ENCODE measurements around the gene MRPL54.

MRPL54 gene

DNA sequence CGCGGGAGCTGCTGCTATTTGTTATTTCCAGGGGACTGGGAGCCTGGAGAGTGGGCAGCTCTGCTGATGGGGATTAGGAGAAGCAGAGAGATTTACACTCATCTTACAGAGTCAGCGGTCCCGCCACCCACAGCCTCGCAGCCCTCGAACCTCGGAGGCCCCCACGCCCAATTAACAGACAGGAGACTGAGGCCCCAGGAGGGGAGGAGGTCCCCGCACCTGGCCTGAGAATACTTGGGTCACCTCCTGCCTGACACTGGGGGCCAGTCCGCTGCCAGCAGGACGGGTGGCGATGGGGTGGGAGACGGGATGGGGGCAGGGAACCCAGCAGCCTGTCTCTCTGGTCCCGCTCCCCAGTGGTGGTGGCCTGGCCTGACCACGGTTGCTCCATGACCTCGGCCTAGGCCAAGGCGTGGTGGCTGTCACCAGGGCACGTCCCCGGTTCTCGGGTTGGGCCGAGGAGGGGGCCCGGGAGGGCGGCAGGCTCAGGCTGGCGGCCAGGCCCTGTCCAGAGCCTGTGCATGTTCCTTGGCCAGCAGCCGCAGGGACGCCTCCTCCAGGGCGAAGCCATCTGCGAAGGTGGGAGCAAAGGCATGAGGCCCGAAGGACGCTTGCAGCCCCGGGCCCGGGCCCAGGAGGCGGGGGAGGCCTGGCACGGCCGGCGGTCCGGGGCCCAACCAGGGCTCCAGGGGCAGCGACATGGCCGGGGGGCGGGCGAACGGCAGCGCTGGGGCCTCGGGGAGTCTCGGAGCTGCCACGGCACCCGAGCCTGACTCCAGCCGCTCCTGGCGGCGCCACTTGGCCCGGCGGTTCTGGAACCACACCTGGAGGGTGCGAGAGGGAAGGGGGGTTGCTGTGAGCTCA lies 7.9 kb downstream of the MRPL54 start:
- DNase-seq = no peak

DNA sequence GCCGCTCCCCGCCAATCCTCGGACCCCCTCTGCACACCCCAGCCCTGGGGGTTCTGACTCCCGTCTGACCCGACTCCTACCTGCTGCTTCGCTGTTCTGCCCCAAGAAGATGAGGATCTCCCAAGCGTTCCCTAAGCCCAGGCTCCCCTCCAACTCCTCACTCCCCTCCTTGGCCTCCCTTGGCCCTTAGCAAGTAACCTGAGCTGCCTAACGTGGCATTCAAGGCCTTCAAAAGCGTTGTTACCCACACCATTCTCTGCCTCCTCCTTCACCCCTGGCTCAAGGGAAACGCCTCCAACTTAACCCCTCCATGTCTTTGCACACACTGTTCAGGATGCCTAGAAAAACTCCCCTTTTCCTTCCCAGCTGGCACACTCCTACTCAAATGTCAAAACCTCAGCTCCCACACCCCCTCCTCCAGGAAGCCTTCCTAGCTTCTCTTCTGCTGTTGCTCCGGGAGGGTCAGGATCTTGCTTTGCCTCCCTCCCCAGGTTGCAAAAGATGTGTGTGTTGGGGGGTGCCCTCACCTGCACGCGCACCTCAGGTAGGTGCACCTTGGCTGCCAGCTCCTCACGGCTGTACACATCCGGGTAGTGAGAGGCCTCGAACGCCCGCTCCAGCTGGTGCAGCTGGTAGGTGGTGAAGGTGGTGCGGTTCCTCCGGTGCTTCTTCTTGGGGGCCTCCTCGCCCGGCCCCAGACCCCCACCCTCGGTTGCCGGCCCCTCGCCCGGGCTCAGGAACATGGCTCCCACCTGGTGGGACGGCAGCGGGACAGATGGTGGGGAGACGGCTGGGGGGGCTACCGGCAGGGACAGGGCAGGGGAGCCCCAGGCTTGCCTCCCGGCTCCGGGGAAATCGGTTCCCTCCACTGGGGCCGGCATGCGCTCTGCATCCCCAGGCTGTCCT lies 8.8 kb downstream of the MRPL54 start:
- DNase-seq = no peak

DNA sequence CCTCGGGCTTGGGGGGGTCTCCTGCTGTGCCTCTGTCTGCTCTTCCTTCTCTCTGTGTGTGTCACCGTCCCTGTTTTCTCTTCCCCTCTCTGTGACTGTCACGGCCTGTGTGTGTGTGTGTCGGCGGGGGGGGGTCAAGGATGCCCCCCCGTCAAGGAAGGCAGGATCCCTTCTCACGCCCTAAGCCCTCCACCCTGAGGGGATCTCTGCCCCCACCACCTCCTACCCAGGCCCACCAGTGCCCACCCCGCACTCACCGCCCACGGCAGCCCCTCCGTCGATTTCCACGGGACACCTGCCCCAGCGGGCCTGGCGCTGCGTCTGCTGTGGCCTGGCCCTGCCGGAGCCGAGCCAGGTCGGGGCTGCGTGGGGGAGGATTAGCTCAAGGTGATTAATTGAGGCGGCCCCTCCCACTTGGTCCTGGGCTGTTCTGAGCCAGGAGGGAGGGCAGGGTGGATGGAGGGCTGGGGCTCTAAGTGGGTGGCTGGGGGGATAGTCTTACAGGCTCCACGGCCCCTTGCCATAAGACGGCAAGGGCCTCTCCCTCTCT lies 9.5 kb downstream of the MRPL54 start, which contains the start of gene RAX2:
Gene RAX2 (minus strand): TSS at position 323 of the 550 bp plus-strand sequence. CDS start 486 bp downstream, outside the sequence.
- no peak for DNase-seq

DNA sequence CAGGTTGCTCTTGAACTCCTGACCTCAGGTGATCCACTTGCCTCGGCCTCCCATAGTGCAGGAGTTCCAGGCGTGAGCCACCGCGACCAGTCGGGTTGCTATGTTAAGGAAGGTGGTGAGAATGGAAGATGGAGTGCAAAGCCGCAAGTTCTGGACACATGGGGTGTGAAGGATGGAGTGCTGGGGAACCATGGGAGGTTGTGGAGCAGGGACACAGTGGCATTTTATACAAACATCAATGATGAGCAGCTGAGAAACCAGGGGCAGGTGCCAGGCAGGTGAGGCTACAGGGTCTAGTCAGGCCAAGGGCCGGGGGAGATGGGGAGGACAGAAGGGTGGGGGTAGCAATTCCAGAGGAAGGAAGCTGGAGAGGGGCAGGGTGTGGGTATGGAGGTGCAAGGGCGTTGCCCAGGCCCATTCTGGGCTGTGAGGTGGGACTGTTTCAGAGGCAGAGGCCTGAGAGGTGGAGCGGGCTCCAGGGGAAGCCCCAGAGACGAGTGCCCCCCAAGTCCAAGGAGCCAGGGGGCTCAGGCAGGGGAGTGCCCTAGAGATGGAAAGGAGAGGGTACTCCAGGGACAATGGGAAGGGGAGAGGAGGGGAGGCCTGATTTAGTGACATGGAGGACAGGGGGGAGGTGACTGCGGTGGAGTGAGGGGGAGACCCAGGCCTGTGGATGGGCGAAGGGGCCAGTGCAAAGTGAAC lies 11.5 kb downstream of the MRPL54 start:
- DNase-seq = no peak

DNA sequence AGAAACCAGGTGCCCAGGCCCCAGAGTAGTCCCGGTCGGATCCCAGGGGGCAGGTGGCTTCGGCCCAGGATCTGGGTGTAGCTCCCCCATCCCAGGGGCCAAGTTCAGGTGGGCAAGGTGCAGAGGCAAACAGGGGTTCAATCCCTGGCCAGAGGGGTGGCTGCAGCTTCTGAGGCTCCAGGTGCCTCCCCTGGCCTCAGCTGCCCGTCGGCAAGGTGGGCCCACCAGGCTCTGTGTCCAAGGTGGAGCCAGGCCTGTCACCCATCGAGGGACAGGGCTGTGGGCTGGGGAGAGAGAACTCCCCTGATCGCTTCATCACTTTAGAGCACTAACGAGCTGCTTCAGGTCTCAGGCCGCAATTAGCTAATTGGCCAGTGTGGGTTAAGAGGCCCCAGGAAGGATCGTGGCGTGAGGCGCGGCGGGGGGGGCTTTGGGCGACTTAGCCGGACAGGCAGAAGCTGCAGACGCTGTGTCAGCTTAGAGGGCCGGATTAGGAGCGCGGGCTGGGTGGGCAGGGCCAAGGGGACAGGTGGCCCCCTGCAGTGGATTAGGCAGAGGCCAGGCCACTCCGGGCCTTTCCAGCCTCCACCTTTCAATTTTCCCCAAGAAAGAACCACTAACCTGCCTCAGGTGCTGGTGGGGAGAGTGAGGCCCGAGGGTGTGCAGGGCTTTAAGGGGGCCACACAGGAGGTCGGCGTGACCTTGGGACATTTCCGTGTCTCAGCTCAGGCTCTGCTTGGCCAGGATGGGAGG lies 12.3 kb downstream of the MRPL54 start:
- DNase-seq = no peak

DNA sequence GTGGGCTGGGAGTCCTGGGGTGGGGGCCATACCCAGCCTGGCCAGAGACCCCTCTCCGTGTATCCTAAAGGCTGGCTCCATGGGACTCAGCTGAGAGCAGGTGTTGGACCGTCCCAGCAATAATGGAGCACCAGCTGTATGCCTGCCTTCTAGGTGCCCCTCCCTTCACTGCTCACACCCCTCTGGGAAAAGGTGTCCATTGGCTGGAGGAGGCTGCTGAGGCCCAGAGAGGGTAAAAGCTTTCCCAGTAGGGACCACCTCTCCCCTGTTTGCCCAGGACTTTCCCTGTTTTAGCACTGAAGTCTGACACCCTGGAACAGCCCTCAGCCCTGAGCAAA lies 12.9 kb downstream of the MRPL54 start:
- no peak for DNase-seq

DNA sequence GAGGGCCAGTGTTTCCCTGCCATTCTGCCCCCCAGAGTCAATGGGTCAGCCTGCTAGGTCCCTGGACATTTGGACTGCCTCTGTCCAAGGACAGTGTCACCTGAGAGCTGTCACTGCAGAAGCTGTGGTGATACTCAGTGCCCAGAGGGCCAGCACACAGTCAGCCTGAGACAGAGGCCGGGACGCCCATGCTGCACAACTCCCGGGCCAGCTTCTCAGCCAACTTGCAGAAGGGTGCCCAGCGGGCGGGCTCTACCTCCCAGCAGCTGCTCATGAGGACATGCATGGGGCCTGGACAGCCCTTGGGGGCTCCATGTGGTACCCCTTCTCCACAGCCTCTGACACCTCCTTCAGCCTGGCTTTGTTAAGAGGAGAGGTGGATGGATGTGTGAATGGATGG lies 13.3 kb downstream of the MRPL54 start:
- DNase-seq = no peak

DNA sequence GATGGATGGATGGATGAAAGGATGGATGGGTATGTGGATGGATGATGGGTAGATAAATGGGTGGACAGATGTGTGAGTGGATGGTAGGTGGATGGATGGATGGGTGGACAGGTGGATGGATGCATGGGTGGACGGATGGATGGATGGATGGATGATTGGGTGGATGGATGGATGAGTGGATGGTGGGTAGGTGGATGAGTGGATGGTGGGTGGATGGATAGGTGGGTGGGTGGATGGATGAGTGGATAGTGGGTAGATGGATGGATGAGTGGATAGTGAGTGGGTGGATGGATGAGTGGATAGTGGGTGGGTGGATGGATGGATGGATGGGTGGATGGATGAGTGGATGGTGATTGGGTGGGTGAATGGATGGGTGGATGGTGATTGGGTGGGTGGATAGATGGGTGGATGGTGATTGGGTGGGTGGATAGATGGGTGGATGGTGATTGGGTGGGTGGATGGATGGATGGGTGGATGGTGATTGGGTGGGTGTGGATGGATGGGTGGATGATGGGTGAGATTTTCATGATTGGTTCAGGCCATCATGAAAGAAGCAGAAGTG lies 14.1 kb downstream of the MRPL54 start:
- DNase-seq = no peak

DNA sequence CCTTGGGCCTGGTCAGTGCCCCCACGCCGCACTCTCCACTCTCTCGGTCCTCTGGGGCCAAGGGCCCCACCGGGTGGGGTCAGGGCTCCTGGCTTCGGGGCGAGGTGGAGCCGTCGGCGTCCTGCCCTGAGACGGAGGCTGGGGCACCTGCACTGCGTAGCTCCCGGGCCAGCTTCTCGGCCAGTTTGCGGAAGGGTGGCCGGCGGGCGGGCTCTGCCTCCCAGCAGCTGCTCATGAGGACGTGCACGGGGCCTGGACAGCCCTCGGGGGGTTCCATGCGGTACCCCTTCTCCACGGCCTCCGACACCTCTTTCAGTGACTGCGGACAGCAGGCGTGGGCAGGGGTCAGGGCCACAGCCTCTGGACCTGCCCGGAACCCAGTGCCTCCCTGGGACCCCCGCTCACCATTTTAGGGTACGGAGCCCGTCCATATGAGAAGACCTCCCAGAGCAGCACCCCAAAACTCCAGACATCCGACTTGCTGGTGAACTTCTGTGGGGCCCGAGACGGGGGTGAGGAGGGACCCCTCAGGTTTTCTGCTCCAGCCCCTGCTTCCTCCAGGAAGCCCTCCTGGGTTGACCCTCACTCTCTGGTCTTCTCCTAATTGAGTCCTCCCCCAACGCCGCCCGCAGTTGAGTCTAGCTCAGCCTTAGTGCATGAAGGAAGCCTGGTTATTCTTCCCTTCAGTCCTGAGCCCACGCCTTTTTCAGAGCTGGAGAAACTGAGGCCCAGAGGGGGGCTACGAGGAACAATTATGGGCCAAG lies 15.8 kb downstream of the MRPL54 start:
- no peak for DNase-seq

DNA sequence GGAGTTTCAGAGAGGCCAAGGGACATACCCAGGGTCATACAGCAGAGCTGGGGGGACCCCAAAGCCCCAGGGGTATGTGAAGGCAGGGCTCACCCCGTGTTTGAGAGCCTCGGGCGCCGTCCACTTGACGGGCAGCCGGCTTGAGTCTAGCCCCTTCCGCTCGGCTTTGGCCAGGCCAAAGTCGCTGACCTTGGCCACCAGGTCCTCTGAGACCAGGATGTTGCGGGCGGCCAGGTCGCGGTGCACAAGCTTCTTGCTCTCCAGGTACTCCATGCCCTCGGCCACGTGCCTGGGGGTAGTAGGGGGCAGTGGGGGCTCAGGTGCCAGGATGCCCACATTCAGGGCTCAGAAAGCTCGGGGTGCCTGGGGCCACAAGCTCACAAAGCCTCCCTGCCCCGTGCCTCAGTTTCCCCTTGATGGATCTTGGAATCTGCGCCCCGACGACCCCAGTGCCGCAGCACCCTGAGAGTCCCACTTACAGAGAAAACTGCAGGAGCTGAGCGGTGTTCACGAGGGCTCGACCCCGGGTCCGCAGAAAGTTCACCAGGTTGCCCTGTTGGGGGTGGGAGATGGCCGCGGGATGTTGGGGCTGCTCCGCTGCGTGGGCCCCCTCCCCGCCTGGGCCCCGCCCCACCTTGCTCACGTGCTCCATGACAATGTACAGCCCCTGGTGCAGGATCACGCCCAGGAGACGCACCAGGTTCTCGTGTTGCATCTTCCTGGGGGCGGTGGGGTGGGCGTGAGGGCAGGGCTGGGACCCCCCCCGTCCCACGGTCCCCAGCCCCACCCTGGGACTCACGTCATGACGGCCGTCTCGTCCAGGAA lies 16.6 kb downstream of the MRPL54 start:
- DNase-seq = no peak

DNA sequence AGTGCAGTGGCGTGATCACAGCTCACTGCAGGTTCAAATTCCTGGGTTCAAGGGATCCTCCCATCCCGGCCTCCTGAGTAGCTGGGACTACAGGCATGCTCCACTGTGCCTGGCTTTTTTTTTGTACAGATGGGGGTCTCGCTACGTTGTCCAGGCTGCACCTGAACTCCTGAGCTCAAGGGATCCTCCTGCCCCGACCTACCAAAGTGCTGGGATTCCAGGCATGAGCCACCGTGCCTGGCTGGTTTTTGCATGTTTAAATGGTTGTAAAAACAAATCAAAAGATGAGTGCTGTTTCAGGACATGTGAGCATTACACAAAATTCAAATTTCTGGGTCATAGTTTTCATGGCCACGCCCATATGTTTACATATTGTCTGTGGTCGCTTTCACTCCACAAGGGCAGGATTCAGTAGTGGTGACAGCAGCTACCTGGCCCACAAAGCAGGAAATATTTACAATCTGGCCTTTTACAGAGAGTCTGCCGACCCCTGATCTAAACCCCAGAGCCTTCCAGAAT lies 18.4 kb downstream of the MRPL54 start:
- no peak for DNase-seq

DNA sequence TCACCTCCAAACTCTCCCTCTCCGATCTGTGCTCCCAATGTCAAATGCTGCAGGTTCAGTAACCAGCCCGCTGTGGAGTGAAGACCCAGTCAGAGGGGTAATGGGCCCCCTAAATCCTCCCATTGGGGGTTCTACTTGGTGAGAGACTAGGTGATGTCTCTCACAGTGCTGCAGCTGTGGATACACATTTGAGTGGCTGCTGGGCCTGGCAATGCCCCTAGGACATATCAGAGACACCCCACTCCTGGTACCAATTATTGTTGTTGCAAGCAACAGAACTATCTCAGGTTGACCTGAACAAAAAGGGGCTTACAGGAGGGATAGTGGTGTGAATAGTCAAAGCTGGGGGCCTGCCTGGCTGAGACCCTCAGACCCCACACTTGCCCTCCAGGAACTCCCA lies 19.1 kb downstream of the MRPL54 start:
- DNase-seq = no peak

DNA sequence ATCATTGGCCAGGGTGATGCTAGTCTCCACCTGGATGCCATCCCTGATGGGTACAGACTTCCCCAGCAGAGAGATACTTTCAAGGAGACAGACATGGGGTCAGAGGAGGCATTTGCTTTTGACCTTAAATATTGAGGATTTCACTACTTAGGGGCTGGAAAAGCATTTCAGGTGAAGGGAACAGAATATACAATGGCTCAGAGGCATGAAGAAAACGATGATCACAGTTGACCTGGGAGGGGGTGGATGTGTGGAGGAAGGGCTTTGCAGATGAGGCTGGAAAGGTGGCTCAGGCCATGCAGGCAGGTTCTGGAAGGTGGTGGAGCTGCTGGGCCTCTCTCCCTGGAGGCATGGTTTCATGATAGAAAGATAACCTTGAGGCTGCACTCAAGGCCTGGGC lies 19.8 kb downstream of the MRPL54 start:
- no peak for DNase-seq

DNA sequence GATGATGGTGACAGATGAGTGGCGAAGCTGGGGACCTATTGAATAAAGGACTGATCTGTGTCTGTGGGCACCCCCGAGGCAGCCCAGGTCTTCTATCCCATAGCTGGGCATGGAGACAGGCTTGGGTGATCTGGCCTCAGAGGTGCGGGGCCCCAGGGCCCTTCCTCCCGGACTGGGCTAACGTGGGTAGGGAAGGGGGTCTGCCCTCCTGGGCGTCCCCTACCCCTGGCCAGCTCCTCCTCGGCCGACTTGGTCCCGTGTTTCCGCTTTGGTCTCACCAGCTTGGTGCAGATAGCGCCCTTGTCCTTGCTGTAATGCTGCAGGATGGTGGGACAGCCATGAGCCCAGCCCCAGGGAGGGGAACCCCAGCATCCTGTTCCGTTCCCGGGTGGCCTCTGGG lies 20.4 kb downstream of the MRPL54 start:
- DNase-seq = no peak

DNA sequence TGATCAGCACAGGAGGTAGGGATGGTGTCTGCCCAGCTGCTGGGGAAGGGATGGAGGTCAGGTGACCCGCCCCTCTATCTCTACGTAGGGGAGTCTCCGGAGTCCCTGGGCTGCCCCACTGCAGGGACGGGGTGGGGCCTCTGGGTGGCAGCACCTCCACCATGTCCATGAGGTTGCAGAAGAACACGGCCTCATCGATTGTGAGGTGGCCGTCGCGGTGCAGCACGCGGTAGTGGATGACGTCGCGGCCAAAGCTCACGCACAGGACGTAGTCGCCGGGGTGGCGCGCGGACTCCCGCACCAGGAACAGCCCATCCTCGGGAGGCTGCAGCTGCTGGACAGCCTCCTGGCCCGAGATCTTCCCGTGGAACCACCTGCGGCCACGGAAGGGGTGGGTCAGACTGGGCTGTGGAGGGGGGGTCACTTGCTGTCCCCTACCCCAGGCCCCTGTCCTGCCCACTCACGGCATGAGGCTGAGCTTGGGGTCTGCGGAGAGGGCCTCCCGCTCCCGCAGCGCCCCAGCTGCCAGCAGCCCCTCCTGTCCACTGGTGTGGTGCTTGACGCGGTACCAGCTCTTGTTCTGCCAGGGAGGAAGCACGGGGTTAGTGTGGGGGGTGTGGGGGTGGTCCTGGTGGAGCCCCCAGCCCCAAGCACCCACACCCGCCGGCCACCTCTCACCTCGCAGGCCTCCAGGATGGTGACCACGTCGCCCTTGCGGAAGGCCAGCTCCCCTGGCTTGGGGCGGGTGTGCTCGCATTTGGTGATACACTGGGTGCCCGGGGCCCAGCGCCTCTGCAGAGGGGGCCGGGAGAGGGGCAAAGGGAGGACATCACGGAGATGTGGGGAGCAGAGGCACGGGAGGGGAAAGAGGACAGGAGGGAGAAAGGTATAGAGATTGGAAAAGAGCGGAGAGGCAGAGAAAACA lies 21.4 kb downstream of the MRPL54 start:
- DNase-seq = peak; percentile 26 to 38

DNA sequence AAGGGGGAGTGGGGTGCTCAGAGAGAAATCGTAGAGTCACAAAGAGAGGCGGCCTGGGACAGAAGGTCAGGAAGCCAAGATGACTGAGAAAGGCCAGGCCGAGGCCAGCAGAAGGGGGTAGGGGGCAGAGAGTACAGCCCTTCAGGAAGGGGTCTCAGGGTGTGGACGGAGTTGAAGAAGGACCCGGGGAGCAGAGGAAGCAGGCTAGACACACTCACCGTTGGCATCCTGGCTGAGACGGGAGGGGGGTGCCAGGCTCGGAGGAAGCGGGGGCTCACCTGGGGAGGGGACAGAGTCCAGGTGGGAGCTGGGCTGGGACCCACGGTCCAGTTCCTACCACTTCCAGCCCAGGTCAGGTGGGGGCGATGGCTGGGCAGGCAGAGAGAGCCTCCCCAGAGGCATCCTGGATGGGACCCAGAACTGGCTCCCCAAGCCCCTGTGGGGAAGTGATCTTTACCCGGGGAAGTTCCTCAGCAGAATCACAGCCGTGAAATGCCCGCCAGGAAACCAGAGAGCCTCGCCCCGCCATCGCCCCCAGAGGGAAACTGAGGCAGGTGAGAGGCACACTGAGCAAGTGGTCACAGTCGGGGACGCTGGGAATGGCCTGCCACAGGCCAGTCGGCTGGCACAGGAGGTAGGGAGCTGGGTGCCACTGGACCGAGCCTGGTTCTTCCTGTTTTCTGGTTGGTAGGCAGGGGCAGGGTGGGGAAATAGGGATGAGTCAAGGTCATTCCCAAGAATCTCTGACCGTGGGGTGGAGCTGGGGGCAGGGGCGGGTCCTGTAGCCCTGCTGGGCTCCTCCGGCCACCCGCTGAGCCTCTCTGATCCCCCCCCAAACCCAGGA lies 22.3 kb downstream of the MRPL54 start:
- no peak for DNase-seq

DNA sequence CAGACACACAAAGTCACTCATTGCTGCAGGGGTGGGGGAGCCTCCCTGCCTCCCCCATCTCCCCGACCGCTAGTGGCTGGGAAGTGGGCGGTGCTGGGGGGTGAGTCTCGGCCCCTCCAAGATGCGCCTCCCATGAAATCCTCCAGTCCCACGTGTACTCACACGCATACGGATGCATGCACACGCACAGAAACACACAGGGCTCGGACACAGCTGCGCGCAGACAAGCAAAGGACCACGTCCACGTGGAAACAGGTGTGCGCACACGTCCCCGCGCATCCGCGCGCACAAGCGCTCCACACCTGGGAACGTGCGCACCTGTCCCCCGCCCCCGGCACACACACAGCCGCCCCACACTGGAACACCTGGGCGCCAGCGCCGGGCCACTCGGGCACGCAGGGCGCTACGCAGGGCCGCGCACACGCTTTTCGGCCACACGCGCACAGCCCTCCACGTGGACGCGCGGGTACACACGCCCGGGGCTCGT lies 23.0 kb downstream of the MRPL54 start:
- peak; percentile 39 to 54 for DNase-seq
